Omental fat pad (tissue), 4 donors: Measurements from ENCODE around the gene PIGH. TPM values are rescaled to one million over a fixed set of nuclear protein-coding genes. Genes with fewer than 3 reads are reported as not detected.
"Not testable (repeated sequence)": the region's sequence is repeated elsewhere in the genome, so short reads cannot be mapped to it uniquely, and the experiment has no call there.

Source experiments
- ATAC-seq: fragments of 150-250 bp; one replicate; pipeline ENCODE4 v1.9.1; 2016; ENCODE audit warnings: mild to moderate bottlenecking, moderate library complexity; ENCODE audit not compliant: low FRiP score
- DNase-seq: peaks from one replicate; pipeline ENCODE4 v3.0.0-alpha.2; 2019; ENCODE audit warnings: low spot score
- CTCF ChIP-seq, 3 donors: fragments of 450-650 bp; IDR thresholded peaks; one replicate each; pipeline ENCODE4 v1.5.1; 2016 to 2017; ENCODE audit warnings: antibody characterized with exemption in 3 of 3, mild to moderate bottlenecking in 3 of 3, moderate library complexity in 2 of 3
- total RNA-seq, 4 donors: library from RNA; depleted of rRNA; stranded (reverse); fragments of >200 nt; gene quantifications; one replicate each; pipeline ENCODE4 v1.1.0, GENCODE V29; 2016

Gene PIGH
- total RNA-seq, 4 donors from 2014 or later = 16.0 to 27.7 (median 24.9) TPM

- DNase-seq (no peak), ATAC-seq (no peak)
- TF ChIP-seq CTCF (IDR thresholded peaks at IDR 0.05) = no peak
Measured at GRCh38 chr14:67553547-67553946, 46.5 kb downstream of the PIGH start.

GRCh38 chr14:67551940-67552339, 48.1 kb downstream of the PIGH start:
- DNase-seq (no peak), ATAC-seq (no peak)
- no peak for TF ChIP-seq CTCF (IDR thresholded peaks at IDR 0.05)

DNA sequence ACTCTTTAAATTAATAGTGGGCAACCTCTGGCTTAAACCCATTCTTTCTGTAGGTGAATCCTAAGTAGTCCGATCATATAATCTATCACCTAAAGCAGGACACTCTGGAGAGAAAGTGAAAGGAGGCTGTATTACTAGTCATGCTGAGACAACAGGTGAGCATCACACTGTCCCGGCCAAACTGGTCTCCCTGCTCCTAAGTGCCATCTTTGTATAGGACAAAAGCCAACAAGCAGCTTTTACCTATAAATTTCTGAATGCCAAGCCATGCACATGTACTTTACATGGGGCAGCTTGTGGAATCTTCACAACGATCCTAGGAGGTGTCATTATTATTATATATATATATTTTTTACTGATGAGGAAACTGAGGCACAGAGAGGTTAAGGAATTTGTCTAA, 48.9 kb downstream of the PIGH start:
- no peak for ATAC-seq
- no peak for DNase-seq
- TF ChIP-seq CTCF (IDR thresholded peaks at IDR 0.05) = no peak

- no peak for ATAC-seq
- TF ChIP-seq CTCF (IDR thresholded peaks at IDR 0.05) = no peak
- DNase-seq = no peak
Measured at GRCh38 chr14:67549734-67550133, 50.3 kb downstream of the PIGH start.

- ATAC-seq = no peak
- no peak for DNase-seq
- TF ChIP-seq CTCF (IDR thresholded peaks at IDR 0.05) = no peak
Measured at GRCh38 chr14:67547224-67547780, 52.8 kb downstream of the PIGH start.

- DNase-seq = no peak
- no peak for TF ChIP-seq CTCF (IDR thresholded peaks at IDR 0.05)
- ATAC-seq = no peak
Measured at GRCh38 chr14:67544590-67544989, 55.5 kb downstream of the PIGH start.

GRCh38 chr14:67542620-67543019, 57.4 kb downstream of the PIGH start:
- ATAC-seq, DNase-seq: not testable (repeated sequence)
